Measurements from ENCODE around the gene ARV1. TPM values are rescaled to one million over a fixed set of nuclear protein-coding genes. Genes with fewer than 3 reads are reported as not detected.

ARV1 gene
- polyA plus RNA-seq, 1 donor (not counting 4 experiments of a cell fraction or from before 2014, with no cell fraction given): 38.1 TPM

DNA sequence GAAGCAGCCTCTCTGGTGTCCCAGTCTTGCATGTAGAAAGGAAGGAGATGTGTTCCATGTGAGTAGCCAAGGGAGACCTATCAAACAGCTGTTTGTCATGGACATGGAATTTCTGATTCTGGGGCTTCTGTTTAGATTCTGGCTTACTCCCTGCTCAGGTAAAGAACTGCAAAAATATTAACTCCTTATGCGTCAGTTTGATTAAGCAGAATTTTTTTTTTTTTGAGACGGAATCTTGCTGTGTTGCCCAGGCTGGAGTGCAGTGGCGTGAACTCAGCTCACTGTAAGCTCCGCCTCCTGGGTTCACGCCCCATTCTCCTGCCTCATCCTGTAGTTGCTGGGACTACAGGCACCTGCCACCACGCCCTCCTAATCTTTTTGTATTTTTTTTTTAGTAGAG, 6.8 kb downstream of the ARV1 start:
- no peak for FAIRE-seq
- H3K79me2 ChIP-seq (ENCODE audit: control insufficient read depth, insufficient read depth, low read length): peaks cover 32% of the 10 kb centered on the region
- dilution Hi-C loops (cut with MboI; ENCODE audit: extremely low pct_ligation_motif_present, low sequenced_read_pairs): no loop called here

DNA sequence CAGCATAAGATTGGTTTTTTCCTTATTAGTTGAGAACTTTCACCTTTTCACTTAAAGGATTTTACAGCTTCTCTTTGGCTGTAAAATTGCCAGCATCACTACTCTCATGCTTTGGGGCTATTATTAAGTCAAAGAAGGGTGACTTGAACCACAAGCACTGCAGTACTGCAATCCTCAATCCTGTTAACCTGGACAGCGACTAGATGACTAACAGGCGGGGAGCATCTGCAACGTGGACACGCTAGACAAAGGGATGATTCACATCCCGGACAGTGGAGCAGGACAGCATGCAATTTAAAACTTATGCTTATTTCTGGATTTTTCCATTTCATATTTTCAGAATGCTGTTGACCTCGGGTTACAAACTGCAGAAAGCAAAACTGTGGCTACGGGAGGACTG, 8.1 kb downstream of the ARV1 start:
- DNase-seq (ENCODE audit: low read depth, low spot score) (no peak), FAIRE-seq (peak; percentile 23)
- H3K27me3 ChIP-seq (ENCODE audit: control insufficient read depth, extremely low read depth, insufficient read depth, low read length): no peaks in the 10 kb centered on the region
- no peak overlapping the region for H2AFZ ChIP-seq (ENCODE audit: control insufficient read depth, low read length)
- H3K4me3 ChIP-seq (ENCODE audit: control insufficient read depth in 2 of 3, extremely low read depth in 1 of 3, insufficient read depth in 2 of 3, low read depth in 1 of 3, low read length in 3 of 3): no peak overlapping the region
- H3K9ac ChIP-seq (ENCODE audit: control insufficient read depth, extremely low read depth, insufficient read depth, low read length): no peak overlapping the region
- TF ChIP-seq, protein P1, sequence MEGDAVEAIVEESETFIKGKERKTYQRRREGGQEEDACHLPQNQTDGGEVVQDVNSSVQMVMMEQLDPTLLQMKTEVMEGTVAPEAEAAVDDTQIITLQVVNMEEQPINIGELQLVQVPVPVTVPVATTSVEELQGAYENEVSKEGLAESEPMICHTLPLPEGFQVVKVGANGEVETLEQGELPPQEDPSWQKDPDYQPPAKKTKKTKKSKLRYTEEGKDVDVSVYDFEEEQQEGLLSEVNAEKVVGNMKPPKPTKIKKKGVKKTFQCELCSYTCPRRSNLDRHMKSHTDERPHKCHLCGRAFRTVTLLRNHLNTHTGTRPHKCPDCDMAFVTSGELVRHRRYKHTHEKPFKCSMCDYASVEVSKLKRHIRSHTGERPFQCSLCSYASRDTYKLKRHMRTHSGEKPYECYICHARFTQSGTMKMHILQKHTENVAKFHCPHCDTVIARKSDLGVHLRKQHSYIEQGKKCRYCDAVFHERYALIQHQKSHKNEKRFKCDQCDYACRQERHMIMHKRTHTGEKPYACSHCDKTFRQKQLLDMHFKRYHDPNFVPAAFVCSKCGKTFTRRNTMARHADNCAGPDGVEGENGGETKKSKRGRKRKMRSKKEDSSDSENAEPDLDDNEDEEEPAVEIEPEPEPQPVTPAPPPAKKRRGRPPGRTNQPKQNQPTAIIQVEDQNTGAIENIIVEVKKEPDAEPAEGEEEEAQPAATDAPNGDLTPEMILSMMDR (optimal IDR thresholded peaks at IDR 0.05 in 1 of 3, IDR thresholded peaks at IDR 0.05 in 1 of 3, conservative IDR thresholded peaks at IDR 0.05 in 1 of 3; ENCODE audit: extremely low read depth in 1 of 3, insufficient read depth in 2 of 3, low read length in 3 of 3): no peak
- no peak for TF ChIP-seq EZH2 (IDR thresholded peaks at IDR 0.05; ENCODE audit: low read length)
- H3K27ac ChIP-seq (ENCODE audit: control insufficient read depth, insufficient read depth, low read length): no peak overlapping the region
- no peaks in the 10 kb centered on the region for H3K9me3 ChIP-seq (ENCODE audit: control insufficient read depth, low read depth, low read length)
- no peak overlapping the region for H3K4me2 ChIP-seq (ENCODE audit: control insufficient read depth, extremely low read depth, insufficient read depth, low read depth, low read length)
- H3K4me1 ChIP-seq (ENCODE audit: control insufficient read depth, extremely low read depth, insufficient read depth, low read length): no peaks in the 10 kb centered on the region
- dilution Hi-C loops (cut with MboI; ENCODE audit: extremely low pct_ligation_motif_present, low sequenced_read_pairs): no loop called here
- H3K9me1 ChIP-seq (ENCODE audit: control insufficient read depth, extremely low read depth, insufficient read depth, low read length): no peaks in the 10 kb centered on the region
- peaks cover 4 to 5% of the 10 kb centered on the region in 2 experiments for H3K36me3 ChIP-seq (ENCODE audit: control insufficient read depth in 2 of 2, extremely low read depth in 1 of 2, insufficient read depth in 2 of 2, low read length in 2 of 2)
- peaks cover 5% of the 10 kb centered on the region for H4K20me1 ChIP-seq (ENCODE audit: control insufficient read depth, extremely low read depth, insufficient read depth, low read length)
- H3K79me2 ChIP-seq (ENCODE audit: control insufficient read depth, insufficient read depth, low read length): peaks cover 25% of the 10 kb centered on the region

More for the DNA sequence above, 6.8 kb downstream of the ARV1 start:
- Histone ChIP-seq H4K20me1 (ENCODE audit: control insufficient read depth, extremely low read depth, insufficient read depth, low read length) (peaks cover 5% of the 10 kb centered on the region), H3K4me3 (ENCODE audit: control insufficient read depth in 2 of 3, extremely low read depth in 1 of 3, insufficient read depth in 2 of 3, low read depth in 1 of 3, low read length in 3 of 3) (no peak overlapping the region), H3K27me3 (ENCODE audit: control insufficient read depth, extremely low read depth, insufficient read depth, low read length) (no peaks in the 10 kb centered on the region), H3K27ac (ENCODE audit: control insufficient read depth, insufficient read depth, low read length) (no peak overlapping the region), H3K36me3 (ENCODE audit: control insufficient read depth in 2 of 2, extremely low read depth in 1 of 2, insufficient read depth in 2 of 2, low read length in 2 of 2) (peaks cover 6 to 11% of the 10 kb centered on the region in 2 experiments), H3K4me1 (ENCODE audit: control insufficient read depth, extremely low read depth, insufficient read depth, low read length) (no peaks in the 10 kb centered on the region), H3K4me2 (ENCODE audit: control insufficient read depth, extremely low read depth, insufficient read depth, low read depth, low read length) (no peak overlapping the region), H3K9me1 (ENCODE audit: control insufficient read depth, extremely low read depth, insufficient read depth, low read length) (no peaks in the 10 kb centered on the region), H2AFZ (ENCODE audit: control insufficient read depth, low read length) (no peak overlapping the region), H3K9ac (ENCODE audit: control insufficient read depth, extremely low read depth, insufficient read depth, low read length) (no peak overlapping the region), H3K9me3 (ENCODE audit: control insufficient read depth, low read depth, low read length) (no peaks in the 10 kb centered on the region)
- no peak for DNase-seq (ENCODE audit: low read depth, low spot score)
- TF ChIP-seq, protein P1 (optimal IDR thresholded peaks at IDR 0.05 in 1 of 3, IDR thresholded peaks at IDR 0.05 in 1 of 3, conservative IDR thresholded peaks at IDR 0.05 in 1 of 3; ENCODE audit: extremely low read depth in 1 of 3, insufficient read depth in 2 of 3, low read length in 3 of 3): no peak
- no peak for TF ChIP-seq EZH2 (IDR thresholded peaks at IDR 0.05; ENCODE audit: low read length)
